ENCODE data around the gene CHD6. TPM values are rescaled to one million over a fixed set of nuclear protein-coding genes. Genes with fewer than 3 reads are reported as not detected.

The CHD6 gene
- total RNA-seq, 1 experiment from 2014 or later: 8.5 TPM

DNA sequence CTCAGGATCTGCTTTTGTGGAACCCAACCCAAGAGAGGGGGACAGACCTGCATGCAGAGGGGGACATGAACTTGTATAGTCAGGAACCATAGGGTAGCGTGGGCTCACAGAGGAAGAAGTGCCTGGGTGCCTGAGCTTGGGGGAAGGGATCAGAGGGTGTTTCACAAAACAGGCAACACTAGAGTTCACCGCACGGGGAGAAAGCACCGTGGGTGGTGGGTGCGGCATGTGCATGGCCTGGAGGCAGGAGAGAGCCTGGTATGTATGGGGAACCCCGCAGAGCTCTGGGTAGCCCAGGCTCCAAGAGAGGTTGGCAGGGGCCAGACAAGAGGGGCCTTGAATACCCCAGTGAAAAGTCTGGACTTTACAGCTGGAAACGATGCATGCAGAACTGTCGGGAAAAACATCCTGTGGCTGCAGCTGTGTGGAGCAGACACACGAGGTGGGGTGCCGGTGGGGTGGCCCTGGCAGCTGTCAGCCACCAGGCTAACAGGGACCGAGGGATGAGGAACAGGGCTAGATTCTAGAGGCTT is 244.9 kb downstream of the CHD6 start:
- no peak for DNase-seq (ENCODE audit: low spot score)

DNA sequence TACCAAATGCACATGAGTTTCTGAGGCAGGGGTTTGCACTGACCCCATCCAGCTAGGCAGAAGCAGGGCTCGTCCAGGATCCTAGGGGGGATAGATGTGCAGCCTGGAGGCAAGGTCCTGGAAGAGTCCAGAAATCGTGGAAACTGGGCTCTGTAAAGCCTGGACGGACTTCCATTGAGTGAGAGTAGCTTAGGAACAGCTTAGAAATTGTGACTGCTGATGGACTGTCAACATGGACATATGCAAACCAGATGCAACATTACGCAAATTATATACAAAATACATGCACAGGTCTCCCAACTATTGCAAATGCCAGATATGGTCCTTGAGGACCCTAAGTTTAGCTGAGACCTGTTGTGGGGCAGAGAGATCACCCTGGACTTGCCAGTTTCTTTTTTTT is 246.8 kb downstream of the CHD6 start:
- DNase-seq (ENCODE audit: low spot score): no peak

DNA sequence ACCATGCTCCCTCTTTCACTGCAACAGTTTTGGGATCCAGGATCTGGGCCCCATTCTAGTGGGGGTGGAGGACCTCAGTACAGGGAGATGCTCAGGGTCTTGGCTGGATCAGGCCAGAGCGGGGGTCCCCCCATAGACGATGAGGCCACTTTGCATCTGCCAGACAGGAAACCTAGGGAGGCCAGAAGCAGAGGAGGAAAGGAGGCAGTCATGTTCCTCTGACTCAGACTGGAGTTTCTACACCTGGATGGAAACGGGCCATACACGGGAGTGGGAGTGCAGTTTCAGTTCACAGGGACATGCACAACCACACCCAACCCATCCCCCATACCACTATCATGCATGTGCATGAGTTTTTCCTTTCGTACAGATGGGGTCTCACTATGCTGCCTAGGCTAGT is 248.0 kb downstream of the CHD6 start:
- DNase-seq (ENCODE audit: low spot score): no peak

DNA sequence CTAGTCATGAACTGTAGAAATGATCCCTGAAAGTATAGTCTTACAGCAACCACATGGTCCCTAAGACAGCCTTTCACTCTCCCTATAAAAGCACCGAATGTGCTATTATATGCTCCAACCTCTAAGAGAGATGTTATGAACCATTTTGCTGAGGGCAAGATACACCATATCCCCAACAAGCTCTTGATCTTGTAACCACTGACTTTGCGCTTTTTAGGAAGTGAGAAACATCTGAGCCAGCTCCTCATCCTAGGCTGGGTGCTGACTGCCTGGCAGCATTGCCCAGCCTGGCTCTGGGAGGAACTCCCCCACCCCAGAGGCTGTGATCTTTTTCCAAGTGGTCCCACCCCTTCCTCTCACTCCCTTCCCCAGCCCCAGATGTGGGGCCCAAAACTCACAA is 248.5 kb downstream of the CHD6 start:
- DNase-seq (ENCODE audit: low spot score): no peak

DNA sequence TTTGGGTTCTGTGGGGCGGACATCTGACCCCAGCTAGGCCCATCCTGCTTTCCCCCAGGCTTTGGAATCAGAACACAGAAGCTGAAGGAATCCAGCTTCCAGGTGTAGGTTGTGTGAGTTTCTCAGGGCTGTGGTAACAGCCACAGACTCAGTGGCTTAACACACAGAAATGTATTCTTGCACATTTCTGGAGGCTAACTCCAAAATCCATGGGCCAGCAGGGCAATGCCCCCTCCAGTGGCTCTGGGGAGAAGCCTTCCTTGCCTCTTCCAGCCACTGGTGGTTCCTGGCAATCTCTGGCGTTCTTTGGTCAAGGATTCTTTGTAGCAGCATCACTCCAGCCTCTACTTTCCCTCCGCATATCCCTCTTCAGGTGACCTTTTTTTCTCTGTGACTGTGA is 250.2 kb downstream of the CHD6 start:
- no peak for DNase-seq (ENCODE audit: low spot score)

DNA sequence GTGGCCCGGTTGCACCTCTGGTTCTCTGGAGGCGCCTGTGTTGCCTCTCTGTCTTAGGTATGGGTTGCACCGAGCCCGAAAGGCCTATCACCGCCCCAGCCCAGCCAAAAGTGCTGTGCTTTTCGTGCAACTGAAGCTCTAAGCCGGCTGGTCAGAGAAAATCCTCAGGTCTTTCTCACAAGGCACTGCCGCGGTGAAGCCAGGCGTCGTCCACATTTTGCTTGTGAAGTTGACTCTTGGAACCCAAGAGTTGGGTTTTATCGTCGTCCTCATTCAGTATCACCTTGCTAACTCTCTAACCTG is 250.8 kb downstream of the CHD6 start:
- DNase-seq (ENCODE audit: low spot score): no peak

DNA sequence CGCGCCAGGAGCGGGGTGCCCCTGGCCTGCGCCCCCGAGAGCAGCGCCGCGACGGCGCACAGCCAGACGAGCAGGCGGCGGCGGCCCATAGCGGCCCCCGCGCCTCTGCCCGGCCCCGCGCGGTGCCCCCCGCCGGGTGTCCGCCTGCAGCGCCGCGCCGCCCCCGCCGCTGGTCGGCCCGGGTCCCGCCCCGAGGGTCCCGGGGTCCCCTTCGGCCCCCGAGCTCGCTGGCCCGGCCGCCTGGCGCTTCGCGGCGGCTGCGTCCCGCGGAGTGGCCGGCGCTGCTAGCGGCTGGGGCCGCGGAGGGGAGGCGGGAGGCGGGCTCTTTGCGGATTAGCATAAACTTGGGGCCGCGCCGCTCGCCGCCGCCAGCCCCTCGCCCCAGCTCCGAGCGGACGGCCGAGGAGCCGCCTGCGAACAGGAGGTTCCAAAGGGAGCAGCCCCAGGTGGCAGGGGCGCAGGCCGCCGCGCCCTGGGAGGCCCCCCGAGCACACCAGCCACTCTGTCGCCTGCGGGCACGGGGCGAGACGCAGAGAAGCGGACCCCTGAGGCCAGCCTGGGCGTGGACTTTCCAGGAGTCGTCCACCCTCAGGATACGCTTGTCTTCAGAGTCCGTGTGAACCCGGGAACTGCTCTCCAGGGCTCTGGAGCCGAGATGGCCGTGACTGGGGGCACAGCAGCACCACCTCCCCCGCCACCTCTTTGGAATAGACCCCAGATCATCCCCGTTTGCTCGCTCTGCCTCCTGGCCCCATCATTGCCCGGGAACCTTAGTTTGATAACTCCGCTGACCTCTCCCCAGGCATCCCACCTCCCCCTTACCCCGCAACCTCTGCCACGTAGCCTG is 251.4 kb downstream of the CHD6 start, which contains the start of gene EMILIN3:
EMILIN3 (minus strand) TSS at position 273 of the 847 bp plus-strand sequence; CDS start at position 89, 184 bp downstream.
- DNase-seq (ENCODE audit: low spot score): no peak

DNA sequence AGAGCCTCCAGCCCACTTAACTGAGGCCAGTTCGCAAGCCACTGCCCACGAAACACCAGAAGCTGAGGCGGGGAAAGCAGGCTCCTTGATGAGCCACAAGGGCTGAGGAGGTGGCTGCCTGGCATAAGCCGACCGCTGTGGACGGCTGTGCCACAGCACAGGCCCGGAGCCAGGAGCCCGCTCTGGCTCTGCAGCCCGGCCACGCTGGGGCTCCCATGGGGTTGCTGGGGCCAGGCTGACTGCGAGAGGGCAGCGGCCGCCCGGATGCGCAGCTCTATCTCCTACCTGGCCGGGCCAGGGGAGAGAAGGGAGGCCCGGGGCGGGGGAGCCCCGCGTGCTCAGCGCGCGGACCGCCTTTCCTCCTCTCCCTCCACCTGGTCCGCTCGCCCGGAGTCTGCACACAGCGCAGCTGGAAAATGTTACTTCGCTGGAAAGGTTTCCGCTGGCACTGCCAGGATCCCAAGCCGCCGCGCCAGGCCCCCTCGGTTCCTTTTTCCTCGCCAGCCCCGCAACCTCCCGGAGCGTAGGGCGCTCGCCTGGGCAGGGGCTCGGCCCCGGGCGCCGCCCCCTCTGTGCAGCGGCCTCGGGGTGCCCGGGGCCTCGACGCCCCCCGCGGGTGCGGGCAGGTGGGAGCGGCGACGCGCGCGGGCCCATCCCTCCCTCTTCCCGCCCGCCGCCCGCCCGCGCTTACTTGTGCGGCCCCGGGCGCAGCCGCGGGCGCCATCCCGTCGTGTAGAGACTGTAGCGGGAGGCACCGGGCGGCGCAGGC is 252.2 kb downstream of the CHD6 start:
- no peak for DNase-seq (ENCODE audit: low spot score)

DNA sequence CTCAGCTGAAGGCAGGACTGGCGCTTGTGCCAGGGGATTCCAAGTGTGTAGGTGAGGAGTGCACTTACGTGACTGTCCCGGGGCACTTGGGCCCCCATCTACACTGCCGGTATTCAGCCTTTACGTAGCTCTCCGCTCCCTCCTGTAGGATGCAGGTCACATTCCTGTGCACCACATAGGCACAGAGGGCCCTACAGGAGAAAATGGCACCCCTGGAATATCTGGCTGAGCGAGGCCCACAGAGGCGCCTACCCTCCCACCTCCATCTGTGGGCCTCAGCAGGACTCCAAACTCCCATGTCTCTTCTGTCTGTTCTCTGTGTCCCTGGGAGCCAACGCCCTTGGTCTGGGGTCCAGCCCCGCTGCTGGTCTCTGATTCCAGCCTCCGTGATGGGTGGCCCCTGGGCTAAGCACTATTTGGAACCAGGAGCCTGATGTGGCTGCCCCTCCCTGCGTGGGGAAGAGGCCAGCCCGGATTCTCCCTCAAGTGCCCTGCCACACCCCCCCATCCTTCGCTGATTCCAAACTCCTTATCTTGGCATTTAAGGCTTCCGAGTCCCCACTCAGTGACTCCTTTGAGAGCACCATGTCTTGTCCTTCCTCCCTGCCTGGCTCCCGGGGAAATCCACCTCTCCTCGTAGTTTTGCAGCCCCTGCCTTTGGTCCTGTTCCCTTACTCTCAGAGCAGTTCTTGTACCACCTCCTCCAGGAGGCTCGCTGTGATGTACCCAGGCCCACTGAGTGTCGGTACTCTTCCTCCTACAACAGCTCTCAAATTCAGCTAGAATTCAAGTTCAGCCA is 253.0 kb downstream of the CHD6 start:
- no peak for DNase-seq (ENCODE audit: low spot score)

DNA sequence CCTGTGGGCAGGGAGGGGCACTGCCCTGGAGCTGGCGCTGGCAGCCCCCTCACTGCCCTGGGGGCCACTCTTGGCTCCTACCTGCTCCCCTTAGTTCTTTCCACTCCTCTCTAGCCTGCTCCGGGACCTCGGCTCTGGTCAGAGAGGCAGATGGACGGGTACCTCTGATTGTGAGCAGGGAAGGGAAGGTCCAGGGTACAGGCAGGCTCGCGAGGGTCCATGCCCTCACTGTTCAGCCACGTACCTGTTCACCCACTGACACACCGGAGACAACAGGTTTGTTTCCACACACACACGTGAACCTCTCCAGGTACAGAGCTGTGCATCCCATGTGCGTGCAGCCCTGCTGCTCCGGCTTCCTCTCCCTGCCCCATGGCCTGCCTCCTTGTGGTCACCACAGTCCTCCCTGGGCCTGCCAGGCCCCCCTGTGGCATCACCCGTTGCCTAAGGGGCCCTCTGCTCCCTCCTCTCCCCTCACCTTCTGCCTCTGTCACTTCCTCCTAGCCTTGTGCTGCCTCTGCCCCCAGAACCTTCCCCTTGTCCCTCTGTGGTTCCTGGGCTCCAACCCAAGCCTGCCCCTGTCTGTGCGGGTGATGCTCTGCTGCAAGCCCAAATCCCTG is 253.8 kb downstream of the CHD6 start:
- no peak for DNase-seq (ENCODE audit: low spot score)

DNA sequence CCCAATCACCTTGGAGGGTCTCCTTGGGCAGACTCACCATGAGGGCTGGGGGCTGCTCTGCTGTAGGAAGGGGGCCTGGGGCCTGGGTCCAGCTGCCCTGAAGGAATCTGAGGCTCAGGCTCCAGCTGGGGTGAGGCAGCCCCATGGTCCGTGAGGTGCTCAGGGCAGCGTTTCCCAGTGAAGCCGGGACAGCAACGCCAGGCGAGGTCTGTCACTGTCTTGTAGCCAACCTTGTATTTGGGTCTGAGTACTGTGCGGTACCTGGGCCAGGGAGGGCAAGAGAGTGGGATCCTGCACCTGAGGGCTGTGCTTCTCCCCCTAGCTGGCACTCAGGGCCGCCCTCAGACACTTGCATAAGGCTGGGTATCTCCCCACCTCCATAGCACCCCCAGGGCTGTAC is 254.6 kb downstream of the CHD6 start:
- no peak for DNase-seq (ENCODE audit: low spot score)

DNA sequence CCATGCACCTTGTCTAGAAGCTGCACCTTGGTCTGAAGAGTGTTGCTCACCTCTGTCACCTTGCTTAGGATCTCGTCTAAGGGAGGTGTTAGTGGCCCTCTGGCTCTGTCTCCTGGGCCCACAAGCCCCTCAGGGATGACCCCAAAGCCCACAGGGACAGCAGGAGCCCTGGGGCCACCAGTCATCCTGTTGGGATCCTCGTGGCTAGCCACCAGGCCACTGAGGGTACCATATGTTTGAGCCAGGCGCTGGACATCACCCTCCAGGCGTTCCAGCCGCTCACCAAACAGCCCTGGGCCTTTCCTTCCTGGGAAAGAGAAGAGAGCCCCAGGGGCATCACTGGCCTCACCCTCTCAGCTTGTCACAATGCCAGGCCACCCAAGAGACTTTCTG is 255.4 kb downstream of the CHD6 start:
- DNase-seq (ENCODE audit: low spot score): no peak

DNA sequence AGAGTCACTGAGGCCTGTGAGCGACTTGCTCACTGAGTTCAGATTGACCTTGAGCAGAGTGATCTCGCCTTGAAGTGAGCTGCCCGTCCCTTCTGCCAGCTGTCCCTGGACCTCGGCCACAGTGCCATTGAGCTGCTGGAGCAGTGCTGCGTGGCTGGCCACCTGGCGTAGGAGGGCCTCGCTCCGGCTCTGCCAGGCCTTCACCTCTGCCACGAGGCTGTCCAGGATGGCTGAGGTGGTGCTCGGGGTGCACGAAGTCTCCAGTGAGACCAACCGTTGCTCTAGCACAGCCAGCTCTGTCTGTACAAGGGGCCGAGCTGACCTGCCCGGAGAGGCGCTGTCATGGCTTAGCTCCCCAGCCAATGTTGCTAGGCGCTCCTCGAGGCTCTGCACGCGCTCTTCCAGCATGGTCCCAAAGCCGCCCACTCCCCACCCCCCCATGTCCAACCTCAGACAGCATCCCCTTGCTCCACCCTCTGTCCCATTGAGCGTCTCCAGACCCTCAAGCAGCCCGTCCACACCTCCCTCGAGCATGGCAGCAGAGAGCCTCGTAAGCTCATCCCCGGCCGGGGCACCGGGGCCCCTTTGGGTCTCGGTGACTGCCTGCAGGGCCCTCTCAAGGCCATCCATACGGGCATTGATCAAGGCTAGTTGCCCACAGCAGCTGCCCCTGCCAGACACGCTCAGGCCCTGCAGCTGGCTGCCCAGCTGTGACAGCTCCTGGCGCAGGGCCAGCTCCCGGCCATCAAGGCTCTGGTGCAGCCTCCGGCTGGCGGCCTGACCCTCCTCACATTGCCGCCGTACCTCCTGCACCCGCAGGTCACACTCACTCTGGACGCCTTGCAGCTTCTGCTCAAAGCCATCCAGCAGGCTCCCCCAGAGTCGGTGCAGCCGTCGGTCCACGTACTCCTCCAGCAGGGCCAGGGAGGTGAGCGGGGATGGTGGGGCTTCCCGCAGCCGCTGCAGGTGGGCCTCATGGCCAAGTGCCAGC is 256.1 kb downstream of the CHD6 start:
- DNase-seq (ENCODE audit: low spot score): no peak

DNA sequence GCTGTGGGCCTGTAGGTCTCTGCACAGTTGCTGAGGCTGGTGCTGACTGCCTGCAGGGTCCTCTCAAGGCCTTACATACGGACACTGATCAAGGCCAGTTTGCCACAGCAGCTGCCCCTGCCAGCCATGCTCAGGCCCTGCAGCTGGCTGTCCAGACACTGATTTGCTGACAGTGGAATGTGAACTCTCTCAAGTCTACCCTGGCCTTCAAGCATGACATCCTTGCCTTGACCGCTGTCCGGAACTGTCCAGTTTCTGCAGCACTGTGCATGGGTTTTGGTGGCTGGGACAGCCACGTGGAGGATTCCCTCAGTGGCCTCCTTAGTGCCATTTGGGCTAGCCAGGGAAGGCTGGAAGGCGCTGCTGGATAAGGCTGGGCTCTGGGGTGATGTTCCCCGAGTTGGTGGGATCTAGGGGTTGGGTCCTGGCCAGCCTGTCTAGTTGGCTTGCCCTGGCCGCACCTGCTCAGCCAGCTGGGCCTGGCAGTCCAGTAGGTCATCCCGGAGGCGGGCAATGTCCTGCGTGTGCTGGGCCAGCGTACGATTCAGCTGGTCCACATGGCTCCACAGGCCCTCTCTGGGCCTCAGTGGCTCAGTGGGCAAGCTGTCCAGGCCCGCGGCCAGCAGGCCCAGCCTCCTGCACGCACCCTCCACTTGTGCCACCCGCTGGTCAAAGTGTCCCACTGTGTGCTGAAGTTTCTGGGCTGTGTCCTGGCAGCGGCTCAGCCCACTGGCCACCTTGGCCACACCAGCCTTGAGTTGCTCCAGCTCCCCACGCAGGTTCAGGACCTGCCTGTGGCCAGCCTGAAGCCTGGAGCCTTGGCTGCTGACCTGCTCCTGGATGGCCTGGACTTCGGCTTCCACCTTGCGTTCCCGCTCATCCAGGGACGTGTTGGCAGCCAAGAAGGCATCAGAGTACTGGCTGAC is 257.1 kb downstream of the CHD6 start:
- DNase-seq (ENCODE audit: low spot score): no peak

DNA sequence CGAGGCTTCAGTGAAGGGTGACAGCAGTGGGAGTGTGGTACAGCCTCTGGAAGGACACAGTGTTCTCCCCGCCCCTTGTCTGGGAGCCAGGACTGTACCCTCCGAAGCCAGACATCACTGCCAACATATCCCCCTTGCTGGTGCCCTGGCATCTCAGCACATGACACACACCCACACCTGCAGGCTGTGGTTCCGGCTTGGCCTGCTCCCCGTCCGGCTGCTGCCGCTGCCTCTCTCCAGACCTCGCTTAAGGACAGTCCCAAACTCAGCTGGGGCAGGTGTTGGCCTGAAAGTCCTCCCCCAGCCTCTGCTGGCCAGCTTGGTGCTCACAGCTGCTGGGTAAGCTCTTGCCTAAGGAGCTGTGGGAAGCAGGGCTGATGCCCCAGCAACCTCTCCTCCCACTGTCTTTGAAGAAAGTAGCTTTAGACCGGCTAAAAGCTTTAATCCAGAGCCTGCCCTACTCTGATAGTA is 258.6 kb downstream of the CHD6 start:
- DNase-seq (ENCODE audit: low spot score): no peak

DNA sequence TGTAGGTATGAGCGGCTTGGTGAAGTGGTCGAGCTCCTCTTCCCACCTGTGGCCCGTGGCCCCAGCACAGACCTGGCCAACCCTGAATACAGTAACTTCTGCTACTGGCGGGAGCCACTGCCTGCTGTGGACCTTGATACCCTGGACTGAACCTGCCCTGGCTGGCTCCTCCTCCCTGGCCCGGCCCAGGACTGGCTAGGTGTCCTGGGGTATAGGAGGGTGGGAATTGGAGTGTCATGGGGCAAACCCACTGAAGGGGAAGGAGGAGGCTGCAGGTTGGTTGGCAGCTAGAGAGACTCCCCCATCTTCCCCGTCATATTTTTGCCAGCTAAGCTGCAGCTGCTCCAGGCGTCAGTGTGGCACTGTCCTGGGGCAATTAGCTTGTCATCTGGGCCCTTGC is 259.5 kb downstream of the CHD6 start:
- no peak for DNase-seq (ENCODE audit: low spot score)

DNA sequence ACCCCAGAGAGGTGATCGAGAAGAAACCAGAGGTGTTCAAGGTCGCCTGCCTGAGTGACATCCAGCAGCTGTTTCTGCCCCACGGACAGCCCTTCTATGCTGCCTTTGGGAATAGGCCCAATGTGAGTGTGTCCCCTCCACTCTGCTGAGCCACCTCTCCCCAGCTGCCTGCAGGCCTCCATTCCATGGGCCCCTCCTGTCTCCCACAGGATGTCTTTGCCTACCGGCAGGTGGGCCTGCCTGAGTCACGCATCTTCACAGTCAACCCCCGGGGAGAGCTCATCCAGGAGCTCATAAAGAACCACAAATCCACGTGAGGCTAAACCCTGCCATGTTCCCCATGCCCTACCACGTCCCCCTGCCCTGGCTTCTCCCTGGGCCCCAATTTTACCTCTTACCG is 259.9 kb downstream of the CHD6 start:
- no peak for DNase-seq (ENCODE audit: low spot score)

DNA sequence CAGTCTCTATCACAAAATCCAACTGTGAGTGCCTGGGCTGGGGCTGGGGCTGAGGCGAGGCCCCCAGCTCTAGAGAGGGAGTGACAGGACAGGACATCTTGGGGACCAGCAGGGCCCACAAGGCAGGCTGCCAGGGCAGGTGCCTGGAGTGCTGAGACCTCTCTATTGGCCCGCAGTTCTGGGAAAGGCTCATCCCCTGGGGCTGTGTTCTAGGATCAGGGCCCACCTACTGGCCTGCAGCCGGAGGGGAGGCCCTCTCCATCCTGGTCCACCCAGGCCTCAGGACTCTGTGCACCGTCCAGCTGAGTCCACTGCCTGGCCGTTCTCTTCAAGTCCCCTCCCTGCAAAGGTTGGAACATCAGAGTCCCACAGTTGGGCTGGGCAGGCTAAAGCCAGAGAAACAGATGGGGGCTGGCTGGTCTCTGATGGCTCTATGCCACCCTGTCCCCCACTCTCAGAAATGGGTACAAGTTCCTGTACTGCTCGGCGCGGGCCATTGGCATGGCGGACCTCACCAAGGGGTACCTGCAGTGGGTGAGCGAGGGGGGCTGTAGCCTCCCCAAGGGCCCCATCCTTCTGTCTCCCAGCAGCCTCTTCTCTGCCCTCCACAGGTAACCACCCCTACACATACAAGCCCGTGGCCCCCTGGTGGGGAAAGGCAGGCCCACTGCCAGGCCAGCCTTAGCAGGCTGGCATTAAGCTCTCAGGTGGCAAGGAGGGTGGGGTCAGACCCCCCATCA is 260.6 kb downstream of the CHD6 start:
- no peak for DNase-seq (ENCODE audit: low spot score)

DNA sequence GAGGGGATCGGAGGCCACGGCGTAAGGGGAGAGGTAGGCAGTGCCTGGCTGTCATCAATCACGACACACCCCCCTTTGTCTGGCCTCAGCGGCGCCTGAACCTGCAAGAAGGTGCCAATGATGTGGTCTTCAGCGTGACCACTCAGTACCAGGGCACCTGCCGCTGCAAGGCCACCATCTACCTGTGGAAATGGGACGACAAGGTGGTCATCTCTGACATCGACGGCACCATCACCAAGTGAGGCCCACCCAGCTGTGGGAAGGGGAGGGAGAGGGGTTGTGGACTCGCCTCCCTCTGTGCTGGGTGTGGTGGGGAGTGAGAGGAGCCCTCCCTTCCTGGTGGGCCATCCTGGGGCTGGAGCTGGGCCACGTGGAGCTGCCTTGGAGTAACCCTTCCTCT is 261.2 kb downstream of the CHD6 start:
- DNase-seq (ENCODE audit: low spot score): no peak
